Panc1 (cell line): ENCODE results near the gene NKAIN4. TPM values are rescaled to one million over a fixed set of nuclear protein-coding genes. Genes with fewer than 3 reads are reported as not detected.

ENCODE experiments used
- ATAC-seq: fragments of 200-7000 bp; cut with Tn5 transposase; 2 replicates; pipeline ENCODE4 v1.9.1; 2020; ENCODE audit warnings: mild to moderate bottlenecking, moderate library complexity
- BruUV-seq: library from RNA; stranded (reverse); fragments of 400-500 nt; replicated peaks from 2 replicates; lab custom pipeline; 2021; lab: Mats Ljungman, UMichigan
- CTCF ChIA-PET: fragments of 300-600 bp; sonication (Branson Sonifier 250); formaldehyde crosslinking; loops from one replicate; lab custom pipeline; 2022; ENCODE audit warnings: antibody characterized with exemption; lab: Charles Lee
- POLR2A ChIA-PET: fragments of 300-600 bp; sonication (Branson Sonifier 250); formaldehyde crosslinking; loops from one replicate; lab custom pipeline; 2022; ENCODE audit warnings: antibody characterized with exemption; lab: Charles Lee
- DNase-seq: peaks from one replicate; pipeline ENCODE4 v3.0.0-alpha.2; 2010; ENCODE audit warnings: low read depth, low spot score
- H3K27ac ChIP-seq: 2 replicates; pipeline ENCODE4 v1.5.1; 2011; ENCODE audit warnings: mild to moderate bottlenecking, low read length, inconsistent platforms
- H3K27me3 ChIP-seq: fragments of 200-500 bp; sonication (Bioruptor generic); 2 replicates; pipeline ENCODE4 v1.6.0; 2014; ENCODE audit warnings: low read length, inconsistent platforms; ENCODE audit not compliant: control insufficient read depth, insufficient read depth
- H3K36me3 ChIP-seq: fragments of 200-500 bp; sonication (Bioruptor generic); 2 replicates; pipeline ENCODE4 v1.5.1; 2014; ENCODE audit warnings: inconsistent platforms, mild to moderate bottlenecking, low read length, moderate library complexity; ENCODE audit not compliant: control insufficient read depth, insufficient read depth
- H3K4me1 ChIP-seq: 2 replicates; pipeline ENCODE4 v1.5.1; 2011; ENCODE audit warnings: inconsistent platforms, mild to moderate bottlenecking, low read length, moderate library complexity; ENCODE audit not compliant: control insufficient read depth, insufficient read depth
- H3K4me3 ChIP-seq, 2 experiments: 2 replicates each; pipeline ENCODE4 v1.5.1; 2011 to 2012; ENCODE audit warnings: low read depth in 2 of 2, low read length in 2 of 2, mild to moderate bottlenecking in 2 of 2, inconsistent platforms in 1 of 2, moderate library complexity in 1 of 2
- H3K9me3 ChIP-seq: fragments of 200-500 bp; sonication (Bioruptor generic); 2 replicates; pipeline ENCODE4 v1.5.1; 2014; ENCODE audit warnings: low read depth, mild to moderate bottlenecking, inconsistent platforms, low read length, moderate library complexity; ENCODE audit not compliant: control insufficient read depth, insufficient read depth
- CTCF ChIP-seq: fragments of 450-650 bp; IDR thresholded peaks from 2 replicates; pipeline ENCODE4 v1.5.1; 2017; ENCODE audit warnings: mild to moderate bottlenecking
- POLR2AphosphoS5 ChIP-seq: IDR thresholded peaks from 2 replicates; pipeline ENCODE4 v1.6.1; 2012; ENCODE audit warnings: mild to moderate bottlenecking, low read depth, low read length, moderate library complexity
- REST ChIP-seq, 2 experiments: IDR thresholded peaks; 2 replicates each; pipeline ENCODE4 v1.6.1; 2011 to 2012; ENCODE audit warnings: low read depth in 2 of 2, control low read depth in 1 of 2, low read length in 1 of 2, mild to moderate bottlenecking in 1 of 2, moderate library complexity in 1 of 2; ENCODE audit not compliant: insufficient read depth in 1 of 2
- SIN3A ChIP-seq: IDR thresholded peaks from 2 replicates; pipeline ENCODE4 v1.6.1; 2012; ENCODE audit warnings: low read depth, mild to moderate bottlenecking, low read length, moderate library complexity, borderline replicate concordance; ENCODE audit not compliant: insufficient read depth
- TCF7L2 ChIP-seq: IDR thresholded peaks from 2 replicates; pipeline ENCODE4 v1.6.1; 2011; ENCODE audit warnings: mild to moderate bottlenecking, low read depth, low read length, inconsistent platforms
- in situ Hi-C: cut with HindIII; loops from 2 replicates; pipeline ENCODE4 v1.10.0; 2016; ENCODE audit warnings: low sequenced_read_pairs, low pct_unique_long_range_greater_than_20kb
- intact Hi-C: fragments of 100-400 bp; cut with micrococcal nuclease; formaldehyde crosslinking; loops from one replicate; pipeline ENCODE4 v1.10.0; 2022; ENCODE audit not compliant: unreplicated experiment
- total RNA-seq: library from RNA; stranded (reverse); gene quantifications from one replicate; pipeline ENCODE4 v1.2.1, GENCODE V29; 2021; ENCODE audit not compliant: unreplicated experiment

The NKAIN4 gene
- total RNA-seq, 1 experiment from 2014 or later, result 5.5 TPM

GRCh38 chr20:63230800-63231268, 23.4 kb downstream of the NKAIN4 start:
- Histone ChIP-seq H3K36me3 (no peaks in the 10 kb centered on the region), H3K4me1 (peaks cover 58% of the 10 kb centered on the region), H3K27ac (peak overlapping the region; percentile 62), H3K9me3 (no peaks in the 10 kb centered on the region), H3K27me3 (no peaks in the 10 kb centered on the region), H3K4me3 (no peak overlapping the region)
- ChIA-PET POLR2A (no interaction called here), CTCF (no interaction called here)
- BruUV-seq, result no TSS peak
- TF ChIP-seq REST (IDR thresholded peaks at IDR 0.05; ENCODE audit: insufficient read depth in 1 of 2, low read depth in 2 of 2, low read length in 1 of 2), result no peak
- peak; percentile 75 for TF ChIP-seq CTCF
- TF ChIP-seq POLR2AphosphoS5, result no peak
- no peak for TF ChIP-seq SIN3A
- in situ Hi-C loops (no loop called here), intact Hi-C loops (no loop called here)
- no peak for DNase-seq
- ATAC-seq, result no peak

GRCh38 chr20:63228806-63229205, 25.5 kb downstream of the NKAIN4 start:
- Histone ChIP-seq H3K4me1 (peaks cover 54% of the 10 kb centered on the region), H3K4me3 (no peak overlapping the region), H3K27me3 (no peaks in the 10 kb centered on the region), H3K9me3 (no peaks in the 10 kb centered on the region), H3K36me3 (no peaks in the 10 kb centered on the region), H3K27ac (peak overlapping the region; percentile 63; the same call in 1 of the 2 replicates)
- DNase-seq (no peak), ATAC-seq (no peak)
- in situ Hi-C loops (no loop called here), intact Hi-C loops (no loop called here)
- no TSS peak for BruUV-seq
- ChIA-PET CTCF (interaction anchor here (0.6 kb wide), 1 partner anchor 149 kb away, joined by 3 read pairs; no protein-coding TSS in a partner anchor), POLR2A (interaction anchor here (0.6 kb wide), 1 partner anchor 269 kb away, joined by 3 read pairs; no protein-coding TSS in a partner anchor)
- no peak for TF ChIP-seq CTCF
- TF ChIP-seq REST (IDR thresholded peaks at IDR 0.05; ENCODE audit: insufficient read depth in 1 of 2, low read depth in 2 of 2, low read length in 1 of 2), result no peak
- no peak for TF ChIP-seq POLR2AphosphoS5
- no peak for TF ChIP-seq TCF7L2
- no peak for TF ChIP-seq SIN3A
